HUES64 (cell line): Measurements from ENCODE around the gene MTPN.

Experiments
- H3K27ac ChIP-seq: 2 replicates; pipeline ENCODE4 v1.7.0; 2013; ENCODE audit warnings: low read depth, low read length, inconsistent platforms
- H3K27me3 ChIP-seq: 2 replicates; pipeline ENCODE4 v1.6.1; 2013; ENCODE audit warnings: mild to moderate bottlenecking, low read length; ENCODE audit not compliant: insufficient read depth
- H3K36me3 ChIP-seq: 2 replicates; pipeline ENCODE4 v1.6.1; 2013; ENCODE audit warnings: mild to moderate bottlenecking, low read length; ENCODE audit not compliant: insufficient read depth
- H3K4me1 ChIP-seq: 2 replicates; pipeline ENCODE4 v1.6.1; 2013; ENCODE audit warnings: mild to moderate bottlenecking, low read length, moderate library complexity; ENCODE audit not compliant: insufficient read depth
- H3K4me3 ChIP-seq: 2 replicates; pipeline ENCODE4 v1.5.1; 2013; ENCODE audit warnings: mild to moderate bottlenecking, low read length, moderate library complexity
- H3K9ac ChIP-seq: 2 replicates; pipeline ENCODE4 v1.6.1; 2013; ENCODE audit warnings: mild to moderate bottlenecking, low read depth, low read length
- H3K9me3 ChIP-seq: 2 replicates; pipeline ENCODE4 v1.6.1; 2013; ENCODE audit warnings: low read depth, low read length; ENCODE audit not compliant: insufficient read depth
- WGBS: fragments of 150-250, 120-280 bp; methylation state at CpG from one replicate; pipeline ENCODE4 v1.1.7; 2013; ENCODE audit warnings: missing lambda C conversion rate; 5-methylcytosine and 5-hydroxymethylcytosine counted together

The MTPN gene

DNA sequence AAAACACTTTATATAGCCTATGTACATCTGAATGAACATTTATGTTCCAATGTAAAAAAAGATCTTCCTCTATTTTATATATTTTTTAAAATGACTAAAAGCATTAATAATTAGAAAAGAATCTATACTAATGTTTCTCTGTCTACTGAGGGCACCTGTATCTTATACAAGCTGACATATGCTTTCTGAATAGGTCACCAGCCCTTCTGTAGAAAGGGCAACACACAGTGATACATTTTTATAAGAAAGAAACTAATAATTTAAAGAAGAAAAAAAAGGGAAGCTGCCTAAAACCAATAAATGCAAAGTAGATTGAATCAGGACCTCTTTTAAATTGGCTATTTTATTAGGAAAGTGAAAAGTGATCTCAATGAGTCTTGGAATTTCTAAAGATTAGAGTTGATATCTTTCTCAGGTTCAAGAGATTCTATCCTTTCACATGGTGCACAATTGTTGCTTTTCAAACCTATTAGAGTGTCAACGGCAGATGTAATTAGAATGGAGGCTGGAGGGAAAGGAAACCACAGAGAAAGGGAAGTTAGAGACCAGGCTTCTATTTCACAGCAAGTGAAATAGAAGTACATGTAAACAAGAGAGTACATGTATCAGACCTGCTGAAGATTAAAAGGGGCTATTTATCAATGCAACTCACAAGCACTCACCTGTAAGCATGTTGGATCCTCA is 6.3 kb downstream of the MTPN start:
- Histone ChIP-seq H3K4me3 (no peak overlapping the region), H3K27me3 (no peaks in the 10 kb centered on the region), H3K36me3 (peaks cover 44% of the 10 kb centered on the region), H3K9ac (no peak overlapping the region), H3K9me3 (no peaks in the 10 kb centered on the region), H3K27ac (no peak overlapping the region), H3K4me1 (peaks cover under 1% of the 10 kb centered on the region)
- 91% methylated on average over 1 of the region's 1 CpG for WGBS

DNA sequence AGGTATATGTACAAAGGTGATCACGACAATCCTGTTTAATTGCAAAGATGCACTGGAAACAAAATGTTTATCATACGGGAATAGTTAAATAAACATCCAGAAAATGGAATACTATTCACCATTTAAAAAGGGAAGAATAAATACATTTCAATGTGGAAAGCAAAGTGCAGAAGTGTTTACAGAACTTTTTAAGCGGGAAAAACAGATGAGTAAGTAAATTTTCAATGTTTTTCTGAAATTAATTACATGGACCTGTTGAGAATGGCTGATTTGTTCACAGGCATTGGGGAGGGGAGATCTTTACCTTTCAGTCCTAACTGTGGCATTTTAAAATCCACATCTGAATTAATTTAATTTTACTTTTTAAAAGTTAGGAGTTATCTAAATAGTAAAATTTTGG is 7.1 kb downstream of the MTPN start:
- peaks cover 44% of the 10 kb centered on the region for H3K36me3 ChIP-seq
- no peaks in the 10 kb centered on the region for H3K9me3 ChIP-seq
- H3K9ac ChIP-seq: no peak overlapping the region
- 97% methylated on average over 3 of the region's 3 CpGs for WGBS
- H3K27ac ChIP-seq: no peak overlapping the region
- no peaks in the 10 kb centered on the region for H3K4me1 ChIP-seq
- H3K27me3 ChIP-seq: no peaks in the 10 kb centered on the region
- no peak overlapping the region for H3K4me3 ChIP-seq

DNA sequence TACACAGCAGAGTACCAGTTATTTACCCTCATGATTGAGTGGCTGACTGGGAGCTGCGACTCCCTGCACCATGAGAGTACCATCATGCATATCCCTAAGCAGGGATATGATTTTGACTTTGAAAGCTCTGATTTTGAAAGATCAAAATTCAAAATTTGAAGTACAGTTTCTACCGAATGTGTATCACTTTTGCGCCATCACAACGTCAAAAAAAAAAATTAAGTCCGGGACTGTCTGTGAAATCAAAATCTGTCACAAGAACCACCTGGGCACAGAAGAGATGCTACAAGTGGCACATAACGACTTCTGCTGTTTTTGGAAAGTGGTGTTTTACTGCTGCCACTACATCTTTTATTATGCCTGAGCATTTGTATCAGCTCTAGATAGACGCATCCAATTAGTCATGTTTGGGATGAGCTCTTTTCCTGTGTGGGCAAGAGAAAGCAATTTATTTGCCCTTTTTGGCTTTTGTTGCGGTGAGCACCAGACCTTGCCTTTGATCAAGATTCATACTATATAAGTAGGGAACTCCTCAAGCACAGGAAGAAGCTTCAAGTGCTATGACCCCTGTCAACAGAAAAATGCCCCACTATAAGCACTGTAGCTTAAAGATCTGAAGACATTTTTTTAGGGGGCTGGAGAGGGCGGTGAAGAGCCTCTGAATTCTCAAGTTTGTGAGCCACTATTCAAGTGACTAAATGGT is 10.7 kb downstream of the MTPN start:
- H3K4me1 ChIP-seq: no peaks in the 10 kb centered on the region
- WGBS: 97% methylated on average over 8 of the region's 9 CpGs
- no peak overlapping the region for H3K4me3 ChIP-seq
- peaks cover 22% of the 10 kb centered on the region for H3K36me3 ChIP-seq
- H3K9ac ChIP-seq: no peak overlapping the region
- no peaks in the 10 kb centered on the region for H3K27me3 ChIP-seq
- no peak overlapping the region for H3K27ac ChIP-seq
- H3K9me3 ChIP-seq: no peaks in the 10 kb centered on the region

DNA sequence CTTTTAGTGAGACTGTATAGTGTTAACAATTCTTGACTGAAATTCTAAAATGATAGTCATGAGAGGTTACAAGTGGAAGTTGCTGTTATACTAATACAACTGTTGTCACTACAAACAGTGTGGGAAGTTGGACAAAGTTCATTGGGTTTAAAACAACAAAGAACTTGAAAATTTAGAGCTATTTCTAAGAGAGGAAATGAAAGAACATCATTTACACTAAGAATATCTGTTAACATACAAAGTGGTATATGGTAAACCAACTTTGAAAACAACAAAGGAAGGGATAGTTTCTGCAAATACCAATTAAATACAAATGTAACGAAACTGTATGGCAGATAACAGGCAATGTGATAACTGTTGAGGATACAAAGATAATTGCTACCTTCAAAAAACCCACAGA is 11.6 kb downstream of the MTPN start:
- H3K9ac ChIP-seq: no peak overlapping the region
- WGBS: no CpG with 5 or more reads among the region's 1 CpG
- no peak overlapping the region for H3K4me3 ChIP-seq
- no peaks in the 10 kb centered on the region for H3K9me3 ChIP-seq
- peaks cover 15% of the 10 kb centered on the region for H3K36me3 ChIP-seq
- no peaks in the 10 kb centered on the region for H3K27me3 ChIP-seq
- no peaks in the 10 kb centered on the region for H3K4me1 ChIP-seq
- H3K27ac ChIP-seq: no peak overlapping the region

DNA sequence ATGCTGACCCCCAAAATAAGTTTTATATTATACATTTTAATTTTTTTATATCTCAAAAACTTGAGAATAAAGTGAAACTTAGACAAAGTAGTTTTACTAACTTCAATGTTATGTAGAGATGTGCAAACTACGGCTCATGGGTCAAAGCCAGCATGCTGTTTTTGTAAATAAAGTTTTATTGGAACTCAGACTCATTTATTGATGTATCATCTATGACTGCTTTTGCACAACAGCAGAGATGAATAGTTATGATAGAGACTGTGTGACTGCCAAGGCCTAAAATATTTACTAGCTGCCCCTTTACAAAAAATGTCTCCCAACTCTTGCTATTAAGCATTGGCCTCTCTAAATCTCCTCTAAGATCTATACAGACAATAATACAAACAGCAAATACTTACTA is 12.4 kb downstream of the MTPN start:
- H3K36me3 ChIP-seq: peaks cover 9% of the 10 kb centered on the region; the same call in 1 of the 2 replicates
- no peaks in the 10 kb centered on the region for H3K4me1 ChIP-seq
- H3K9me3 ChIP-seq: no peaks in the 10 kb centered on the region
- H3K9ac ChIP-seq: no peak overlapping the region
- H3K27me3 ChIP-seq: no peaks in the 10 kb centered on the region
- H3K4me3 ChIP-seq: no peak overlapping the region
- H3K27ac ChIP-seq: no peak overlapping the region
- 92% methylated on average over 1 of the region's 1 CpG for WGBS

DNA sequence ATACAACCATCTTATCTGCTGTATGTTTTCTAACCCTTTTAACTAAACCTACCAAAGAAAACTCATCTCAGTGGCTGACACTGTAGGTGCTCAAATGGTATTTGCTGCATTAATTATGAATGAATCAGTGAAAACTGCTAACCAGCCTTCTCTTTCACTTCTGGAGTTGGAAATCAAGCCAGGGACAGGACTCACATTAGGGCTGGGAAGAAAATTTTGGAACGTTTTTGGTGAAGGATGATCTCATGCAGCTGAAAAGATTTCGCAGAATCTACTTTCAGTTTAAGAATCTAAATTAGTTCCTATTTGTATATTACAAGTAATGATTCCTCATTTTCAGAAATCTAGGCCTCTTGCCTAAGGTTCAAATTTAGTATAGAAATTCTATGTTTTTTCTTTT is 12.9 kb downstream of the MTPN start:
- no peak overlapping the region for H3K27ac ChIP-seq
- H3K36me3 ChIP-seq: peaks cover 8% of the 10 kb centered on the region; the same call in 1 of the 2 replicates

DNA sequence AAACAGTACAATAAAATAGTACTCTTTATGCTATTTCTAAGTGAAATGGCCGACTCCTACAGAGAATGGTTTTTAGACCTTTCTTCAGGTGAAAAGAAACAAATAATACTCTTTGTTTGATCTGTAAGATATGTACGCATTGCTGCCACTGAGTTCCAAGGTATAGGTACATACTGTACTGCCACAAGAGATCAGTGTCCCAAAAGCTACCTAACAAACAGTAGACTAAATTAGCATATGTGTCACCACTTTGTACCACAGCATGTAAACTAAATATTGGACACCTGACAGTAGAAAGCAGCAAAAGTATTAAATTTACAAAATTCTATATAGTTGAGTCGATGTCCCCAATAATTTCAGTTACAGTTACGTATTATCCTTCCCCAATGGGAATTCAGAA is 14.4 kb downstream of the MTPN start:
- H3K9ac ChIP-seq: no peak overlapping the region
- no peaks in the 10 kb centered on the region for H3K27me3 ChIP-seq
- no peak overlapping the region for H3K4me3 ChIP-seq
- H3K4me1 ChIP-seq: no peaks in the 10 kb centered on the region
- H3K36me3 ChIP-seq: 0 out of 2 replicates have a peak, but pooled peaks cover 2% of the 10 kb centered on the region
- WGBS: 94% methylated on average over 3 of the region's 4 CpGs
- no peaks in the 10 kb centered on the region for H3K9me3 ChIP-seq
- H3K27ac ChIP-seq: no peak overlapping the region

More for the DNA sequence above, 12.9 kb downstream of the MTPN start:
- no peaks in the 10 kb centered on the region for H3K9me3 ChIP-seq
- H3K9ac ChIP-seq: no peak overlapping the region
- no peaks in the 10 kb centered on the region for H3K27me3 ChIP-seq
- no peaks in the 10 kb centered on the region for H3K4me1 ChIP-seq
- no CpG with 5 or more reads among the region's 2 CpGs for WGBS
- H3K4me3 ChIP-seq: no peak overlapping the region

DNA sequence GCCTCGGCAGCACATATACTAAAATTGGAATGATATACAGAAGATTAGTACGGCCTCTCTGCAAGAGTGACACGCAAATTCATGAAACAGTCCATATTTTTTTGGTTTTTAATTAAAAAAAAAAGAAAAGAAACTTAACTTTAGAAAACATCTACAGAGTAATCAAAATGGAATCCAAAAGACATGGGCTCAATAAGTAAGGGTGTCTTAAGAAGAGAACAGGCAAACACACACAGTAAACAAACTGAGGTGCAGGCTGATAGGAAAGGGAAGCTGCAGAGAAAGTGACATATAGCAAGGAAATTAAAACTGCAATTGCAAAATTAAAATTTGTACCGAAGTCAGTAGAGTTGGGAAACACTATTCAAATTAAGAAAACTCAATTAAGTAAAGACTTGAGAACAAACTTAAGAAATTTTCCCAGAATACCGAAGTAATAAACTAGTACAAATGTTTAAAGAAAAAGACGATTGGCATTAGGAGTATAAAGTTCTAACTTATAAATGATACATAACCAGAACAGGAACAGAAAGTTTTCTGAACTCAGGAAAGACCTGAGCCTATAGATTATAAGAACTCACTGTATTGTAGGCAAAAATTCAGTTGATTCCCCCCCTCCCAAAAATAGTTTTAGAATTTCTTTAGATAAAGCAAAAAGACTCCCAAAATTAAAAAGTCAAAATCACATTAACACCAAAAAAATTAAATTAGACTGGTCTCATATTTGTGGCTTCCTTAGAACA is 16.3 kb downstream of the MTPN start:
- Histone ChIP-seq H3K36me3 (peaks cover 8% of the 10 kb centered on the region; the same call in 1 of the 2 replicates), H3K27ac (no peak overlapping the region), H3K4me3 (no peak overlapping the region), H3K4me1 (no peaks in the 10 kb centered on the region), H3K9me3 (no peaks in the 10 kb centered on the region), H3K27me3 (no peaks in the 10 kb centered on the region), H3K9ac (no peak overlapping the region)
- 93% methylated on average over 4 of the region's 6 CpGs for WGBS

DNA sequence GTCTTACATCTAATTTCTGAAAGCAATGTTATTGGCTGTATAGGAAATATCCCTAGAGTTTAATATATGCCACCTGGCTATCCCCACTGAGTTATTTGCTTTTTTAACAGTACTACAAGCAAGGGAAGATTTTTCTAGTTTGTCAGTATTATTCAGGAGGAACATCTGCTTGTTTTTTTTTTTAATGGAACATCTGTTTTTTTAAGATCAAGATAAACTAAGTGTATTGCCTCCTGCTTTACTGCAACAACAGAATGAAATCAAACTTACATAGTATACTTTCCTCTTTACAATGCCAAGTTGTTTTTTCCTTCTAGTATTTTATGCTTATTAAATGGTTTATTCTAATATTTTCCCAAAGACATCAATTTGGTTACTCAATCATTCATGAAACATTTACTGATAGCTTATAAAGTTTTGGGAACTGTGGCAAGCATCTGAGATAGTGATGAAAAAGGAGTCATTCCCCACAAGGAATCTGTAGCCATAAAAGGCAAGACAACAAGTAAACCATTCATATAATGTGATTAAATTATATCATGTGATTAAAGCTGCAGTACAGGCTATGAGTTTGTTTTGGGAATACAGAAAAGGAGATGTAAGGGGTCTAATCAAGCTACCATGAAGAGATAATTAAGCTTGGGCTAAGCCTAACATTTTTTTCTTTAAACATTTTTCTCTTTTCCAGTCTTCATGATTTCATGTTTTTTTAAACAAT is 17.4 kb downstream of the MTPN start:
- Histone ChIP-seq H3K27me3 (no peaks in the 10 kb centered on the region), H3K4me3 (no peak overlapping the region), H3K4me1 (no peaks in the 10 kb centered on the region), H3K27ac (no peak overlapping the region), H3K36me3 (peaks cover 12% of the 10 kb centered on the region; the same call in 1 of the 2 replicates), H3K9me3 (no peaks in the 10 kb centered on the region), H3K9ac (no peak overlapping the region)

DNA sequence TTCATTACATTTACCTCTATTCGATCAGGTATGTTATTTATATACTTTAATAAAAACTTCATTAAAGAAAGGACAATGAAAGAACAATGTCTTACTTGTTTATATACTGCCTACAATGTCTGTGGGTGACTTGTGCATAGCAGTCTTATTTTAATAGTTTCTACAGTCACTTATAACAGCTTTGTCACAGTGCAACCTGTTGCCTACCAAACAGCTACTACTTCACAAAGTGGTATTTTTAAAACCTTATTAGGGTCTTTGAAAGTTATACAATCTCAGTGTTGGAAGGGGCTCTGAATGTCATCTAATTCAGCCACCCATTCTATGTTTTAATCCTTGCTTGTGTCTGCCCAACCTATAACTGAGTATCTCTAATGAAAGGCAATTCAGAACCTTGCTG is 19.0 kb downstream of the MTPN start:
- no peak overlapping the region for H3K9ac ChIP-seq
- no peaks in the 10 kb centered on the region for H3K9me3 ChIP-seq
- no CpG with 5 or more reads among the region's 1 CpG for WGBS
- no peaks in the 10 kb centered on the region for H3K27me3 ChIP-seq
- no peak overlapping the region for H3K27ac ChIP-seq
- H3K4me1 ChIP-seq: no peaks in the 10 kb centered on the region
- H3K36me3 ChIP-seq: peaks cover 12% of the 10 kb centered on the region; the same call in 1 of the 2 replicates
- H3K4me3 ChIP-seq: no peak overlapping the region

DNA sequence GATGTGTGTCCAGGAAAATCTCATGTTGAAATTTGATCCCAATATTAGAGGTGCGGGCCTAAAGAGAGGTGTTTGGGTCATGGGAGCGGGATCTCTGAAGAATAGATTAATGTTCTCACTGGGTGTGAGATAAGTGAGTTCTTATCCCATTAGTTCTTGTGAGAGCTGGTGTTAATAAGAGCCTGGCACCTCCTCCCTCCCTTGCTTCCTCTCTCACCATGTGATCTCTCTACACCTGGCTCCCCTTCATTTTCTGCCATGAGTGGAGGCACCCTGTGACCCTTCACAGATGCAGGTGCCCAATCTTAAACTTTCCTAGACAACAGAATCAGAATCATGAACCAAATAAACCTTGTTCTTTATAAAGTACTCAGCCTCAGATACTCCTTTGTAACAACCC is 19.5 kb downstream of the MTPN start:
- Histone ChIP-seq H3K9me3 (no peaks in the 10 kb centered on the region), H3K4me3 (no peak overlapping the region), H3K4me1 (no peaks in the 10 kb centered on the region), H3K36me3 (peaks cover 12% of the 10 kb centered on the region; the same call in 1 of the 2 replicates), H3K27ac (no peak overlapping the region), H3K9ac (no peak overlapping the region), H3K27me3 (no peaks in the 10 kb centered on the region)
- WGBS: 92% methylated on average over 2 of the region's 2 CpGs
